ENCODE results near the gene PLEKHA5.

GRCh38 chr12:19411234-19412204 lies 282.0 kb downstream of the PLEKHA5 start:
- TF ChIP-seq, protein P1, sequence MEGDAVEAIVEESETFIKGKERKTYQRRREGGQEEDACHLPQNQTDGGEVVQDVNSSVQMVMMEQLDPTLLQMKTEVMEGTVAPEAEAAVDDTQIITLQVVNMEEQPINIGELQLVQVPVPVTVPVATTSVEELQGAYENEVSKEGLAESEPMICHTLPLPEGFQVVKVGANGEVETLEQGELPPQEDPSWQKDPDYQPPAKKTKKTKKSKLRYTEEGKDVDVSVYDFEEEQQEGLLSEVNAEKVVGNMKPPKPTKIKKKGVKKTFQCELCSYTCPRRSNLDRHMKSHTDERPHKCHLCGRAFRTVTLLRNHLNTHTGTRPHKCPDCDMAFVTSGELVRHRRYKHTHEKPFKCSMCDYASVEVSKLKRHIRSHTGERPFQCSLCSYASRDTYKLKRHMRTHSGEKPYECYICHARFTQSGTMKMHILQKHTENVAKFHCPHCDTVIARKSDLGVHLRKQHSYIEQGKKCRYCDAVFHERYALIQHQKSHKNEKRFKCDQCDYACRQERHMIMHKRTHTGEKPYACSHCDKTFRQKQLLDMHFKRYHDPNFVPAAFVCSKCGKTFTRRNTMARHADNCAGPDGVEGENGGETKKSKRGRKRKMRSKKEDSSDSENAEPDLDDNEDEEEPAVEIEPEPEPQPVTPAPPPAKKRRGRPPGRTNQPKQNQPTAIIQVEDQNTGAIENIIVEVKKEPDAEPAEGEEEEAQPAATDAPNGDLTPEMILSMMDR (IDR thresholded peaks at IDR 0.05; ENCODE audit: low read depth, low read length): no peak
- TF ChIP-seq EZH2phosphoT487 (IDR thresholded peaks at IDR 0.05; ENCODE audit: low read depth): no peak

All from OCI-LY3 (cell line).